Type B pancreatic cell (in vitro differentiated cells): Measurements from ENCODE around the gene PLEKHG5. TPM values are rescaled to one million over a fixed set of nuclear protein-coding genes. Genes with fewer than 3 reads are reported as not detected.
"Not testable (repeated sequence)": the region's sequence is repeated elsewhere in the genome, so short reads cannot be mapped to it uniquely, and the experiment has no call there.

Experiments
- DNase-seq: peaks from one replicate; pipeline ENCODE4 v3.0.0; 2021; ENCODE audit warnings: mixed read lengths; ENCODE audit not compliant: unreplicated experiment; ENCODE audit errors: extremely low spot score
- H3K27ac Mint-ChIP-seq: 2 replicates; pipeline ENCODE4 v1.8.0; 2021; ENCODE audit warnings: mild to moderate bottlenecking, mixed read lengths
- H3K27me3 Mint-ChIP-seq: 2 replicates; pipeline ENCODE4 v1.8.0; 2021; ENCODE audit warnings: mixed read lengths
- H3K36me3 Mint-ChIP-seq: 2 replicates; pipeline ENCODE4 v1.8.0; 2021; ENCODE audit warnings: mixed read lengths
- H3K4me1 Mint-ChIP-seq: one replicate; pipeline ENCODE4 v1.8.0; 2021; ENCODE audit warnings: mixed read lengths; ENCODE audit not compliant: unreplicated experiment
- H3K4me3 Mint-ChIP-seq: 2 replicates; pipeline ENCODE4 v1.8.0; 2021; ENCODE audit warnings: mild to moderate bottlenecking, mixed read lengths
- H3K9me3 Mint-ChIP-seq: 2 replicates; pipeline ENCODE4 v1.8.0; 2021; ENCODE audit warnings: mixed read lengths
- CTCF ChIP-seq: fragments of 200-600 bp; sonication (generic); conservative IDR thresholded peaks from 2 replicates; pipeline ENCODE4 v1.5.0; 2021; ENCODE audit warnings: antibody characterized with exemption, mild to moderate bottlenecking
- total RNA-seq: library from RNA; stranded (reverse); gene quantifications from 2 replicates; pipeline ENCODE4 v1.2.1, GENCODE V29; 2021; ENCODE audit warnings: low replicate concordance

Gene PLEKHG5
- total RNA-seq, 1 donor from 2014 or later: 30.6 TPM

- peak overlapping the region; percentile 54 for H3K4me3 Mint-ChIP-seq
- TF ChIP-seq CTCF: no peak
- DNase-seq: no peak
- peaks cover 15% of the 10 kb centered on the region for H3K4me1 Mint-ChIP-seq
- H3K27ac Mint-ChIP-seq: peak overlapping the region; percentile 43
- H3K27me3 Mint-ChIP-seq: peaks cover 28% of the 10 kb centered on the region
- no peaks in the 10 kb centered on the region for H3K9me3 Mint-ChIP-seq
- no peaks in the 10 kb centered on the region for H3K36me3 Mint-ChIP-seq
Observed at GRCh38 chr1:6450005-6450450, 41.4 kb downstream of the PLEKHG5 start.

GRCh38 chr1:6448749-6449631 is 42.5 kb downstream of the PLEKHG5 start:
- peaks cover 19% of the 10 kb centered on the region for H3K4me1 Mint-ChIP-seq

GRCh38 chr1:6447818-6448748 is 43.4 kb downstream of the PLEKHG5 start:
- H3K4me3 Mint-ChIP-seq: peak overlapping the region; percentile 65

More at GRCh38 chr1:6448749-6449631, 42.5 kb downstream of the PLEKHG5 start:
- Mint-ChIP-seq H3K4me3 (peak overlapping the region; percentile 54), H3K27me3 (peaks cover 31% of the 10 kb centered on the region), H3K9me3 (no peaks in the 10 kb centered on the region), H3K27ac (peak overlapping the region; percentile 43), H3K36me3 (no peaks in the 10 kb centered on the region)
- DNase-seq: no peak
- peak; percentile 14 for TF ChIP-seq CTCF

GRCh38 chr1:6447016-6447817 is 44.2 kb downstream of the PLEKHG5 start:
- peaks cover 14% of the 10 kb centered on the region for H3K4me1 Mint-ChIP-seq
- H3K36me3 Mint-ChIP-seq: no peaks in the 10 kb centered on the region
- peak overlapping the region; percentile 65 for H3K4me3 Mint-ChIP-seq
- peaks cover 22% of the 10 kb centered on the region for H3K27me3 Mint-ChIP-seq
- no peaks in the 10 kb centered on the region for H3K9me3 Mint-ChIP-seq
- no peak for DNase-seq
- peak; percentile 19 for TF ChIP-seq CTCF
- no peak overlapping the region for H3K27ac Mint-ChIP-seq

More at GRCh38 chr1:6447818-6448748, 43.4 kb downstream of the PLEKHG5 start:
- peak; percentile 18 for TF ChIP-seq CTCF
- DNase-seq: no peak
- Mint-ChIP-seq H3K27me3 (peaks cover 24% of the 10 kb centered on the region), H3K4me1 (peaks cover 14% of the 10 kb centered on the region), H3K9me3 (no peaks in the 10 kb centered on the region), H3K27ac (no peak overlapping the region), H3K36me3 (no peaks in the 10 kb centered on the region)

GRCh38 chr1:6446665-6447015 is 44.8 kb downstream of the PLEKHG5 start:
- DNase-seq: no peak
- Mint-ChIP-seq H3K27me3 (peaks cover 23% of the 10 kb centered on the region), H3K9me3 (no peaks in the 10 kb centered on the region), H3K36me3 (no peaks in the 10 kb centered on the region), H3K27ac (no peak overlapping the region), H3K4me3 (no peak overlapping the region), H3K4me1 (peaks cover 14% of the 10 kb centered on the region)
- no peak for TF ChIP-seq CTCF

- not testable (repeated sequence) for H3K4me3 Mint-ChIP-seq, DNase-seq, H3K36me3 Mint-ChIP-seq, H3K27ac Mint-ChIP-seq, H3K9me3 Mint-ChIP-seq
- Mint-ChIP-seq H3K27me3 (peaks cover 29% of the 10 kb centered on the region), H3K4me1 (peaks cover 14% of the 10 kb centered on the region)
Observed at GRCh38 chr1:6445929-6446328, 45.5 kb downstream of the PLEKHG5 start.
